Loucy (cell line): ENCODE data around the gene CHN2.
A peak's percentile ranks its signal among the peaks of the same experiment; 100 is the strongest.

Source experiments
- H2AFZ ChIP-seq: fragments of 200-600 bp; sonication (generic); 2 replicates; pipeline ENCODE4 v1.6.0; 2016; ENCODE audit warnings: antibody characterized with exemption, mild to moderate bottlenecking, low read length, moderate library complexity
- H3F3A ChIP-seq: fragments of 200-600 bp; 2 replicates; pipeline ENCODE4 v1.6.0; 2016; ENCODE audit warnings: antibody characterized with exemption, low read depth, mild to moderate bottlenecking
- H3K27me3 ChIP-seq: fragments of 200-600 bp; sonication (generic); 2 replicates; pipeline ENCODE4 v1.6.1; 2014; ENCODE audit warnings: low read length, mild to moderate bottlenecking; ENCODE audit not compliant: insufficient read depth, poor library complexity, severe bottlenecking
- H3K36me3 ChIP-seq: fragments of 200-600 bp; sonication (generic); 2 replicates; pipeline ENCODE4 v1.6.1; 2016; ENCODE audit warnings: low read length; ENCODE audit not compliant: insufficient read depth
- H3K4me1 ChIP-seq: fragments of 200-600 bp; sonication (generic); 2 replicates; pipeline ENCODE4 v1.5.1; 2014; ENCODE audit warnings: low read length, mild to moderate bottlenecking; ENCODE audit not compliant: insufficient read depth, poor library complexity, severe bottlenecking
- H3K4me2 ChIP-seq: fragments of 200-600 bp; sonication (generic); 2 replicates; pipeline ENCODE4 v1.6.0; 2014; ENCODE audit warnings: antibody characterized with exemption, low read length, low read depth, mild to moderate bottlenecking; ENCODE audit not compliant: poor library complexity, severe bottlenecking
- H3K4me3 ChIP-seq: fragments of 200-600 bp; sonication (generic); 2 replicates; pipeline ENCODE4 v1.5.1; 2014; ENCODE audit warnings: low read length, mild to moderate bottlenecking, mixed read lengths; ENCODE audit not compliant: poor library complexity, severe bottlenecking
- H3K79me2 ChIP-seq: fragments of 200-600 bp; sonication (generic); 2 replicates; pipeline ENCODE4 v1.6.1; 2014; ENCODE audit warnings: low read length; ENCODE audit not compliant: insufficient read depth
- H3K9ac ChIP-seq: fragments of 200-600 bp; sonication (generic); 2 replicates; pipeline ENCODE4 v1.6.0; 2014; ENCODE audit warnings: mild to moderate bottlenecking, low read depth, low read length, moderate library complexity; ENCODE audit not compliant: poor library complexity, severe bottlenecking
- H3K9me2 ChIP-seq: fragments of 200-600 bp; sonication (generic); replicated peaks from 2 replicates; pipeline ENCODE4 v1.6.1; 2016; ENCODE audit warnings: low read depth, low read length, mixed read lengths
- H3K9me3 ChIP-seq: fragments of 200-600 bp; sonication (generic); 2 replicates; pipeline ENCODE4 v1.6.1; 2014; ENCODE audit warnings: mild to moderate bottlenecking, antibody characterized with exemption, low read length, low read depth; ENCODE audit not compliant: insufficient read depth
- H4K20me1 ChIP-seq: fragments of 200-600 bp; sonication (generic); 2 replicates; pipeline ENCODE4 v1.6.0; 2014; ENCODE audit warnings: antibody characterized with exemption, low read length, mild to moderate bottlenecking; ENCODE audit not compliant: insufficient read depth, poor library complexity, severe bottlenecking
- CTCF ChIP-seq: fragments of 200-600 bp; sonication (generic); conservative IDR thresholded peaks from 2 replicates; pipeline ENCODE4 v1.5.1; 2014; ENCODE audit warnings: mild to moderate bottlenecking, antibody characterized with exemption, low read length
- EZH2phosphoT487 ChIP-seq: fragments of 200-600 bp; IDR thresholded peaks from 2 replicates; pipeline ENCODE4 v1.6.1; 2018; ENCODE audit warnings: antibody characterized with exemption, mild to moderate bottlenecking, moderate library complexity, borderline replicate concordance

Gene CHN2

GRCh38 chr7:29487424-29487823, 292.8 kb downstream of the CHN2 start:
- H4K20me1 ChIP-seq, result no peaks in the 10 kb centered on the region
- H2AFZ ChIP-seq, result no peak overlapping the region
- no peaks in the 10 kb centered on the region for H3K9me3 ChIP-seq
- no peaks in the 10 kb centered on the region for H3K9me2 ChIP-seq
- H3K79me2 ChIP-seq, result no peaks in the 10 kb centered on the region
- no peak overlapping the region for H3K4me3 ChIP-seq
- H3K27me3 ChIP-seq, result no peaks in the 10 kb centered on the region
- H3K4me1 ChIP-seq, result peaks cover 20% of the 10 kb centered on the region
- H3K36me3 ChIP-seq, result no peaks in the 10 kb centered on the region
- 0 out of 2 replicates have a peak, but pooled peaks cover 2% of the 10 kb centered on the region for H3F3A ChIP-seq
- no peak for TF ChIP-seq EZH2phosphoT487
- no peak for TF ChIP-seq CTCF
- peak overlapping the region; percentile 51 for H3K4me2 ChIP-seq
- no peak overlapping the region for H3K9ac ChIP-seq

- peaks cover 20% of the 10 kb centered on the region for H3K4me1 ChIP-seq
- no peak overlapping the region for H3K4me3 ChIP-seq
- H3K9me3 ChIP-seq, result no peaks in the 10 kb centered on the region
- no peaks in the 10 kb centered on the region for H3K27me3 ChIP-seq
- no peaks in the 10 kb centered on the region for H3K36me3 ChIP-seq
- no peak overlapping the region for H3K9ac ChIP-seq
- no peaks in the 10 kb centered on the region for H3K79me2 ChIP-seq
- peak overlapping the region; percentile 51 for H3K4me2 ChIP-seq
- H4K20me1 ChIP-seq, result no peaks in the 10 kb centered on the region
- 0 out of 2 replicates have a peak, but pooled peaks cover 2% of the 10 kb centered on the region for H3F3A ChIP-seq
- no peak overlapping the region for H2AFZ ChIP-seq
- no peaks in the 10 kb centered on the region for H3K9me2 ChIP-seq
- TF ChIP-seq EZH2phosphoT487, result no peak
- no peak for TF ChIP-seq CTCF
These were observed 293.8 kb downstream of the CHN2 start for GRCh38 chr7:29488203-29488970.

GRCh38 chr7:29488977-29489376, 294.4 kb downstream of the CHN2 start:
- no peak overlapping the region for H3K9ac ChIP-seq
- H3K36me3 ChIP-seq, result no peaks in the 10 kb centered on the region
- peaks cover 20% of the 10 kb centered on the region for H3K4me1 ChIP-seq
- H3K79me2 ChIP-seq, result no peaks in the 10 kb centered on the region
- no peaks in the 10 kb centered on the region for H3K9me3 ChIP-seq
- no peaks in the 10 kb centered on the region for H3K27me3 ChIP-seq
- H3F3A ChIP-seq, result 0 out of 2 replicates have a peak, but pooled peaks cover 2% of the 10 kb centered on the region
- no peak overlapping the region for H2AFZ ChIP-seq
- H3K4me3 ChIP-seq, result no peak overlapping the region
- no peak overlapping the region for H3K4me2 ChIP-seq
- H4K20me1 ChIP-seq, result no peaks in the 10 kb centered on the region
- TF ChIP-seq EZH2phosphoT487 (no peak), CTCF (no peak)
- H3K9me2 ChIP-seq, result no peaks in the 10 kb centered on the region
